22Rv1 (cell line): ENCODE results near the gene TMEM255B.

Source experiments
- CTCF ChIP-seq: fragments of 450-650 bp; IDR thresholded peaks from 2 replicates; pipeline ENCODE4 v1.5.1; 2017; ENCODE audit warnings: mild to moderate bottlenecking
- ZFX ChIP-seq: fragments of 450-650 bp; IDR thresholded peaks from 2 replicates; pipeline ENCODE4 v1.6.1; 2017; ENCODE audit warnings: antibody characterized with exemption, borderline replicate concordance

DNA sequence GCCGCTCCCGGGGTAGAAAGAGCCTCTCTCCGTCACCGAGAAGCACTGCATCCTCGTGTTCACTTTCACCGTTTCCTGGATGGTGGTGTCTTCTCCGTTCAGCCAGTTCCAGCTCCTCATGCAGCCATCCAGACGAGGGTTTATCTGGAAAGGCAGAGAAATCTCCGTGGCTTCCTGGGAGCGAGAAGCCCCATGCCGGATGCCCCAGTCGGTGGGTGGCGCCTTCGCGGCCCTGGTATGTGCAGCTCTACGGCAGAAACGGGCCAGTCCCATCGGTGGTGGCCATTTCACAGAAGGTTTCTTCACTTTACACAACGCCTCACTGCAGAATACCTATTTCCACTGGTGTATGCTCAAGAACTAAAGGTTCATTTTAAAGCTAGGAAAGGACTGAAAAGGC, 68.0 kb downstream of the TMEM255B start:
- no peak for TF ChIP-seq CTCF
- no peak for TF ChIP-seq ZFX
